ENCODE results near the gene DCAKD.
"Not testable (repeated sequence)": the region's sequence is repeated elsewhere in the genome, so short reads cannot be mapped to it uniquely, and the experiment has no call there.

The DCAKD gene

DNA sequence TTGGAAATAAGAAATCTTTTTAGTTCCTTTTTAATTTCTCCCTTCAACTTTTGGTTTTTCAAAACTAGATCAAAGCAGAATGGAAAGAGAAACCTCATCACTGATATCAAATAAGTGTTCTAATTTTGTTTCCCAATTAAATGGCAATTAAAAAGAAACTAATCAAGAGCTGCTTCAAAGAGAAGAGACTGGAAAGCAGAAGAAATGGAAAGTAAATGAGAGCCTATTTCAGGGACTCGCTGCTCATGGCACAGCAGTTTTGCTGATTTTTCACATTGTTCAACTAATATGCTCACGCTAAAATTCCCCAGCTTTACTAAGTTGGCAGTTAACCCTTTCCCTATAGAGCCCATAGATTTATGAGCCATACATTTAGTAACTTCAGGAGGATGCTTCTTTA lies 16.2 kb upstream of the DCAKD start:
- no peak overlapping the region for H3K4me3 ChIP-seq (ENCODE audit: low read depth, low read length)

DNA sequence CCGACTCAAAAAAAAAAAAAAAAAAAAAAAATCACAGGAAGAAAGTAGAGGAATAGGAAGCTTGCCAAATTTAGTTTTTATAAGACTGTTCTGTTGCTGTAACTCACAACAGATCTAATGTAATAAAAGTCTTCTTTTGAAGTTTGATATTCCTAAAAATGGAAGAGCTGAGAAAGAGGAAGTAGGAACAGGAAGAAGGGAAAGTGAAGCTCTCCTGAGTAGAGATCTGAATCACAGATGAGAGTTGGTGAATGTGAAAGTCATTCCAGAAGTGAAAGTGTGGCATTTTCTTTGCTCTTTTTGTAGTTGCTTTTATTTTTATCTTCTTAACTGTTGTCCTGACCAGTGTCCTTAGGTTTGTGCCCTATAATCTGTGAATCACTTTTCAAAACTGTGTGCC lies 11.8 kb upstream of the DCAKD start:
- H3K4me3 ChIP-seq (ENCODE audit: low read depth, low read length) = no peak overlapping the region

DNA sequence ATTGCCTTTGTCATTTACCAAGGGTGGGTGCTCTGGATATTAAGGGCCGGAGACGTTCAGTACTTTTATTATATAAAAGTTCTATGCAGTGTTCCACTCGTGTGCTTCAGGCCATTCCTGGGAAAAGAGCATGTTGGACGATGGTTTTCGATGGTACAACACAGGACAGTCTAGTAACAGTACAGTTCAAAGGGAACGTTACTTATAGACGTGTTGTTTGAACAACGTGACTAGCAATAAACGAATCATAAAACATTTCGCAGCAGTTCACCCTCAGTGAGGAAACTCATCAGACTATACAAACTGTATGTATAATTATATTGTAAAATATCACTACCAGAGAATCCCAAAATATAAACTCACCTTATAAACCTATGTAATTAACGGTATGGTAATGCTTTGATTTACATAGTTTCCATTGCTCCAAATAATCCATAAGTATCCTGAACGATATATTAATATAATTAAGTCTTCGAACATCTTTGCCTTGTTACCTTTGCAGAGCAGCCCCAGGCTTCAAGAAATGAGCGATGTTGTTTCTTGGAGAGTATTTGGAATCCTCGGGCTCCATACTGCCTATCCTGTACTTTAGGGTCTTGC lies 10.3 kb upstream of the DCAKD start:
- peak overlapping the region; percentile 96 for H3K4me3 ChIP-seq (ENCODE audit: low read depth, low read length)

DNA sequence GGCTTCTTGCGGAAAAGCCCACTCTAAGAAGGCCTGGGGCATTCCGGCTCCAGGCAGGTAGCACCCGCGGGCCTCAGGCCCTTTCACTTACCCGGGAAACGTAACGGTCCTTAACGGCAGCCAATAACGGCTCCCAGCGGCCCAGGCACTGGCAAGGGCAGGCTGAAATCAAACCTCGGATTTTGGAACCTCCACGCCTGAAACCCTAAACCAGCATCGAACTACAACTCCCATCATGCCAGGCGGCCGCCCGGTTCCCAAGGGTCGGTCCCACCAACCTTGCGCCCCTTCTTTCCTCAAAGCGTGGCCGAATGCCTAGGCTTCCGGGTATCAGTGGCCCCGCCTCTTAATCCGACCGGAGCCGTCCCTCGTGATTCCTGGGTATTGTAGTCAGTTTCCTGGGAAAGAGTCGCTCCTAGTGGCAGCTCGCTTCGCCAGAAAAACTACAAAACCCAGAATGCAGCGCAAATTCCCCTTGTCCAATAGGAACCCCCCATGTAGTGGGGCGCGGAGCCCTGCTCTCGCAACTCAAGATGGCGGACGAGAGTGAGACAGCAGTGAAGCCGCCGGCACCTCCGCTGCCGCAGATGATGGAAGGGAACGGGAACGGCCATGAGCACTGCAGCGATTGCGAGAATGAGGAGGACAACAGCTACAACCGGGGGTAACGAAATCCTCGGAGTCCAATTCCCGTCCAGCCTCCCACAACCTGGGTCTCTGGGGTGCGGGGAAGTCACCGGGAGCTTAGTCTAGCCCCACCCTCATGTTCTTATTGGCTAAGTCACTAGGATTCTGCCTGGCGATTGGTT lies 9.6 kb upstream of the DCAKD start, which contains the start of gene NMT1:
NMT1 (plus strand) TSS at position 521 of the 809 bp plus-strand sequence; CDS start at position 534, 13 bp downstream.
- H3K4me3 ChIP-seq (ENCODE audit: low read depth, low read length) = peak within 1 kb of the TSS; percentile 96

DNA sequence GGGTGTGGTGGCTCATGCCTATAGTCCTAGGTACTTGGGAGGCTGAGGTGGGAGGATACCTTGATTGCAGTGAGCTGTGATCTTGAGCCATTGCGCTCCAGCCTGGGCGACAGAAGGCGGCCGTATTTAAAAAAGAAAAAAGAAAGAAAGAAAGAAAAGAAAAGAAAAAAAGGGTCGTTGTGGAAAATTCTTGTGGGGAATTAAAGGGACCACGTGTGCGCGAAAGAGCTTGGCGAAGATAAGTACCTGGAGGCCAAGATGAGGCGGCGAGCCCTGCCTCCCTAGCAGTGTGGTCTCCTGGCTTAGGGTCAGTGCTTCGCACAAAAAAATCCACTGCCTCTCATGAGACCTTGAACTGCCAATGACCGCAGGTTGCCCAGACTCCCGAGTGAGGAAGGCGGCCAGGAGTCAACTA lies 9.0 kb upstream of the DCAKD start:
- H3K4me3 ChIP-seq (ENCODE audit: low read depth, low read length) = peak overlapping the region; percentile 71

DNA sequence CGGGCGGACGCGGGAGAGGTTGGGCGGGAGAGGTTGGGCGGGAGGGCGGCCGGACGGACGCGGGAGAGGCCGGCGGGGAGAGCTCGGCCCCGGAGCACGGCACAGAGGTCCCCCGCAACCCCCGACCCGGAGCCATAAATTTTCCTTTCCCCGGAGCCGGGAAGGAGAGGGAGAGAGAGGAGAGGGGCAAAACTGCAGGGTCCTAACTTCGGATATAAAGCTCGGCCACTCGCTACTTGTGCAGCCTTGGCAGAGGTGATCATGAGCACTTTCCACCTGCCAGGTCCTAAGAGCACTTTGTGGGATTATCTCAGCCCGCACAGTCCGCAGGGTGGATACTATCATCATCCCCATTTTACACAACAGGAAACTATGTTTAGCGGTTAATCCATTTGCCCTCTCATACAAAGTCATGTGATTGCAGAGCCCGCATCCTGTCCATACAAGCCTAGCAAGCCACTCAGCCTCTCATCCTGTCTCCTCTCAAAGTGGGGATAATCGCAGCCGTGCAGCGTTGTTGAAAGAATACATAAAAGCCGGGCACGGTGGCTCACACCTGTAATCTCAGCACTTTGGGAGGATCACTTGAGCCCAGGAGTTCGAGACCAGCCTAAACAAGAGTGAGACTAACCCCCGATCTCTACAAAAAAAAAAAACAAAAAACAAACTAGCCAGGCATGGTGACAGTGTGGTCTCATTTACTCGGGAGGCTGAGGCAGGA lies 780 bp upstream of the DCAKD start:
- H3K4me3 ChIP-seq (ENCODE audit: low read depth, low read length) = peak overlapping the region; percentile 61

DNA sequence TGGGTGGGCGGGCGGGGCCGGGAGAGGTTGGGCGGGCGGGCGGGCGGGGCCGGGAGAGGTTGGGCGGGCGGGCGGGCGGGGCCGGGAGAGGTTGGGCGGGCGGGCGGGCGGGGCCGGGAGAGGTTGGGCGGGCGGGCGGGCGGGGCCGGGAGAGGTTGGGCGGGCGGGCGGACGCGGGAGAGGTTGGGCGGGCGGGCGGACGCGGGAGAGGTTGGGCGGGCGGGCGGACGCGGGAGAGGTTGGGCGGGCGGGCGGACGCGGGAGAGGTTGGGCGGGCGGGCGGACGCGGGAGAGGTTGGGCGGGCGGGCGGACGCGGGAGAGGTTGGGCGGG lies 254 bp upstream of the DCAKD start:
- not testable (repeated sequence) for H3K4me3 ChIP-seq (ENCODE audit: low read depth, low read length)

DNA sequence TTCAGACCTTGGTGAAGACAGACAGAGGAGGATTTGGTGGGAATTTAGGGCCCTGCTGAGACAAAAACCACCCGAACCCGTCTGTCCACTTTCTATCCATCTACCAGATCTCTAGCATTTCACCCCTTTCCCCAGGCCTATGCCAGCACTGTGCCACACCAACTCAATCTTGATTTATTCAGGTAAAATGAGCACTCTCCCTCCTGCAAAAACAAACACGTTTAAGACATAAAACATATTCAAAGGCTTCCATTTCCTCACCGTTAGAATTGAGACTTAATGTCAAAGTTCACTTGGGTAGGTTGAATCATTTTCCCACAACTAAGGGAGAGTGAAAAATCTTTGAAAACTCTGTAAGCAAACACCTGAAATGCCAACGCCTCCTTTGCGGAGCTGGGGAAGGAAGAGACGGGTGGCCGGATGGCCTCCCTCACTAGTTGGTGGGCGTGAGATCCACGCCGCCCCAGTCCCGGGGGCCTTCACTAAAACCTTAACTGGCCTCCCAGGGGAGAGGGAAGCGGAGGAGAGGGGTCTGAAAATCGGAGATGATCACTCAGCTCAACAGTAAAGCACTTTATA lies 862 bp downstream of the DCAKD start:
- peak overlapping the region; percentile 86 for H3K4me3 ChIP-seq (ENCODE audit: low read depth, low read length)

DNA sequence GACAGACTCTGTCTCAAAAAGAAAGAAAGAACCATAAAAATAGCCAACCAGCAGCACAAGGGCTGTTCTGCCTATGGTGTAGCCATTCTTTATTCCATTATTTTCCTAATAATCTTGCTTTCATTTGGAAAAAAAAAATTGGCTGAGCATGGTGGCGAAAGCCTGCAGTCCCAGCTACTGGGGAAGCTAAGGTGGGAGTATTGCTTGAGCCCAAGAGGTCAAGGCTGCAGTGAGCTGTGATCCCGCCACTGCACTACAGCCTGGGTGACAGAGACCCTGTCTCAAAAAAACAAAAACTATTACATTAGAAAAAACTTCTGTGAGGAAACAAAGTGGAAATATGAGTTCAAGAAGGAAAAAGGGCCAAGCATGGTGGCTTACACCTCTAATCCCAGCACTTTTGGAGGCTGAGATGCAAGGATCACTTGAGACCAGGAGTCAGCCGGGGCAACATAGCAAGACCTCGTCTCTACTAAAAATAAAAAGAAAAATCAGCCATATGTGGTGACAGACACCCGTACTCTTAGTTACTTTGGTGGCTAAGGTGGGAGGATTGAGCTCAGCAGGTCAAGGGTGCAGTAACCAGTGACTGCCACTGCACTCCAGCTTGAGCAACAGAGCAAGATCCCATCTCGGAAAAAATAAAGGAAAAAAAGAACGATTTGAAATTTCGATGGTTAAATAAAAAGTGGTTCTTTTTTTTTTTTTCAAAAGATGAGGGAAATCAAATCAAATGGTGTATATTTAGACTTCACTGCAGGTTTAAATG lies 2.5 kb downstream of the DCAKD start:
- no peak overlapping the region for H3K4me3 ChIP-seq (ENCODE audit: low read depth, low read length)

DNA sequence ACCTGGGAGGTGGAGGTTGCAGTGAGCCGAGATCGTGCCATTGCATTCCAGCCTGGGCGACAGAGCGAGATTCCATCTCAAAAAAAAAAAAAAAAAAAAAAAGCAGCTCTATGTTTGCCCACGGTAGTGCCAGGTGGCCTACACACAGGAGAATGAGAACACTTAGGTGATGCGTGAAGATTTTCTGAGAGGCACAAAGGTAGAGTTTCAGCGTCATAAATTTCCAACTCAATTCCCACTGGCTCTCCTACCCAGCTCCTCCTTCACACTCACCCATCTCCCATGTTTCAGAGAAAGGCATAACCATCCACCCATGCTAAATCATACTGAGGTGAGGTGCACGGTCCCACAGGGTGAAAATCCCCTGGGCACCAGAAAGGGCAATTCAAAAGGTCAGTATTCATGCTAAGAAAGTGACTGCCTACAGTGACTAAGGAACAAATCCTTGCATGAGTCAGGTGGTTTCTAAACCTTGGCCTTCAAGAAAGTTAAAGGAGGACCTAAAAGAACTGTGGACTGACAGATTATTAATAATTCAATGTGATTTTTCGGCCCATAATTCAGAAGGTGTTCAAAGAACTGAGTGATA lies 4.8 kb downstream of the DCAKD start:
- H3K4me3 ChIP-seq (ENCODE audit: low read depth, low read length) = no peak overlapping the region

DNA sequence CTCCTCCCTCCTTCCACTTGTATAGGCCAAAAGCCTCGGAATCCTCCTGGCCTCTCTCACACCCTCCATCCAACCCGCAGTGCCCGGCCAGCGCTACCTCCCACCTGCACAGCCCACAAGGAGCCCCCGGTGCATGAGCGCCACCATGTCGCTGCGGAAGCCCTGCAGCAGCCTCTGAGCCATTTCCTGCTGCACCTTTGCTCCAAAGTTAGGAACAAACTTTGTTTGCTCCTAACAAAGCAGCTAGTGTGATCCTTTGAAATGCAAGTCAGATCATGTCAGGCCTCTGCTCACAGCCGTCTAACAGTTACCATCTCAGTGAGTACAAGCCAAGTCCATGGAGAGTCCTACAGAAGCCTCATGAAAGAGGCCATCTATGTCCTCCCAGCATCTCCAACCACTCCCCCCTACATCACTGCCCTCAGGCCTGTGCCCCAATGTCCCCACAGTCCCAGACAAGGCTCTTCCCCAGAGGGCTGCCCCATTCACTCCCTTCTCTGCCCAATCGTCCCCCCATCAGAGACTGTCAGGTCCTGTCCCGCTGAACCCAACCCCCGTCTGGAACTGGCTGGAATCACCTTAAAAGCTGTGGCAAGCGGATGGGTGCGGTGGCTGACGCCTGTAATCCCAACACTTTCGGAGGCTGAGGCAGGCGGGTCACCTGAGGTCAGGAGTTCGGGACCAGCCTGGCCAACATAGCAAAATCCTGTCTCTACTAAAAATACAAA lies 7.5 kb downstream of the DCAKD start:
- H3K4me3 ChIP-seq (ENCODE audit: low read depth, low read length) = no peak overlapping the region

DNA sequence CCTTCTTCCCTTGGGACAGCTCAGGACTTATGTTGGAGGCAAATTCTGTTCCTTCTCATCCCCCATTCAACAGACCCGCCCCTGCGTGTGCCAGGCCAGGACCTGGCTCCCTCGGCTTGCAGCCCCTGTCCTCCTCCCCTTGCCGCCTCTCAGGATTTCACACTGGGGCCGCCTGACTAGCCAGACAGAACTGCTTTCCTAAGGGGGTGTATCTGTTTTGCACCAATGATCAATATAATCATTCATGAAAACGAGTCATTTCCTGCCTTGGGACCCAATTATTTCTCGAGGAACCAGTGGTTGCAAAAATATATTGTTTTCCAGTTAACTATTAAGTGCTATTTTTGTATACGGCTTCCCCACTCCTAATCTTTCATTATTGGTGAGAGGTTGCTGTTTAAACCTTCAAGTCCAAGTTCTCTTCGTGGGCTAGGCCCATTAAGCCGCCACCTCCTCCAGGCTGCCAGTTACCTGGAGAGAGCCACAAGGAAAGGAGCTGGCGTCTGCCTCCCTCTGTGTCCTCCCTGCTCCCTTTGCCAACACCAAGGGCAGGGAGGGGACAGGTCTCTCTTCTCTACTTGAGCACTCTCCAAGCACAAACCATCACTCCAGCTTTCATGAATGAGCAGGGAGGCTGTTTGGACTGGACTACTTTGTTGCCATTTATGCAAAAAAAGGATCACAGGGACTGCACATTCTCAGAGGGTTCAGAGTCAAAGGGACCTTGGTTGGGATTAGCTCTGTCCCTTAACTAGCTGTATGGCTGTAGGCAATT lies 8.9 kb downstream of the DCAKD start:
- H3K4me3 ChIP-seq (ENCODE audit: low read depth, low read length) = no peak overlapping the region

DNA sequence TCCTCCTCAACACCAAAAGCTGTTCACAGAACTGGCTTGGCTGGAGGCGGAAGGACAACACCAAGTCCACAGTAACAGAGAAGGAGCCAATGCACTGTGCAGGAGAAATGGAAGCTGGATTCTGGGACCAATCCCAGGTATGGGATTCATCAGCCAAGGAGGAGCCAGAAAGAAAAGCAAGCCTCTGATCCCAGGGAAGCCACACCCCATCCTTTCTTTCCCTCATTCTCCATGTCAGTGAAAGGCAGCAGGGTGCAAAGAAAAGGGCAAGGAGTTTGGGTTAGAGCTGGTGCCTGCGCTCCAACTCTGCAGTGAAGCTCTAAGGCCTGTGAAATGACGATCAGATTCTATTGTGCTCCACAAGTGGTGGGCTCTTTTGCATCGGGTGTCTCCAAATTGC lies 11.0 kb downstream of the DCAKD start:
- H3K4me3 ChIP-seq (ENCODE audit: low read depth, low read length) = no peak overlapping the region

DNA sequence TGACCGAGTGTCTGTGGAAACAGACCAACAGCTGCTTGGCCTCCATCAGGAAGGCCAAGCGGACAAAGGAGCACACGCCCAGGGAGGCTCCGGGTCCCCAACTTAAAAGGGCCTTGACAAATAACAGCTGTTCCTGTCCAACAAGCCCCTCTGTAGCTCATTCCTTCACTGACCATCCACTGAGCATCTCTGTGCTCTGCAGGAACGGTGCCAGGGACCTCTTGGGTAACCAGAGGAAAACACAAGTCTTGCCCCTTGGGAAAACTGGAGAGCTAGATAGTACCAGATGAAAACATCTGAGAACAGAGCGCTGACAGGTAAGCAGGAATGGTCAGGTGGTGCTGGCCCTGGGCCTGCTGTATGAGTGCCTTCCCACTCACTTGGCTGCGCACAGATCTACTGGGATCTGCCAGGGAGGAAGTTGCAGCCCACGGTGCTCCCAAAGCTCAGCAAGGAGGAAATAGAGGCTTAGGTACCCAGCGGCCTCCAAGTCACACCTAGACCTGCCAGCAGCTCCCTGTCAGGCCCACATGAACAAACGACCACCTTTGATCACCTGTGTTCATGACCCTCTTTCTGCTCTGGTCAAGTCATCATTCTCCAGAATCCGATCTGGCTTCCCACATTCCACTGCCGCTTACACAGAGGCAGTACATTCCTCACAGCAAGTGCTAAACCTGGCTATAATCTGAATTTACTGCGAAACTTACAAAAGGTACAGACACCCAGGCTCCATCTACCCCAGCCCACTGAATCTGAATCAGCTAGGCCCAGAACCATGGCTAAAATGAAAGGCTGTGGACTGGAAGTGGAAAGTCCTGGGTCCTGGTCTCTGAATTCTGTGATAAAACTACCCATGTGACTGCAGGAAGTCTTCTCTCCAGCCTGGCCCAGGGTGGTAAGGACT lies 12.5 kb downstream of the DCAKD start:
- H3K4me3 ChIP-seq (ENCODE audit: low read depth, low read length) = no peak overlapping the region

DNA sequence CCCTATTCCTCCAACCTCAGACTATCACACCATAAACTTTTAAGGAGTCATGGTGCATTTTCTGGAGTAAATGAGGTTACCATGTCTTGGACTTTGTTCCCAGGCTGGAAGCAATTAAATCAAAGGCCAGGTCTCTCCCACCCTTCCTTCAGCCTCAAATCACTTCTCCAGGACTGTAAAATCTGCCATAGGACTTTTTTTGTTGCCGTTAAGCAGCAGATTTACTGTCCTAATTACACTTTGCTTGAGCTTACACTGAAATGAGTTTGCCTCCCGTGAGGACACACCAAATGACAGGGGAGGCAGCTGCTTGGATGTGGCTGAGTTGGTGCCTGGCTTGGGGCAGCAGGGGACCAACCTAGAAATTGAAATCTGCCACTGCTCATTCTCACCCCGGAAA lies 14.7 kb downstream of the DCAKD start:
- no peak overlapping the region for H3K4me3 ChIP-seq (ENCODE audit: low read depth, low read length)

DNA sequence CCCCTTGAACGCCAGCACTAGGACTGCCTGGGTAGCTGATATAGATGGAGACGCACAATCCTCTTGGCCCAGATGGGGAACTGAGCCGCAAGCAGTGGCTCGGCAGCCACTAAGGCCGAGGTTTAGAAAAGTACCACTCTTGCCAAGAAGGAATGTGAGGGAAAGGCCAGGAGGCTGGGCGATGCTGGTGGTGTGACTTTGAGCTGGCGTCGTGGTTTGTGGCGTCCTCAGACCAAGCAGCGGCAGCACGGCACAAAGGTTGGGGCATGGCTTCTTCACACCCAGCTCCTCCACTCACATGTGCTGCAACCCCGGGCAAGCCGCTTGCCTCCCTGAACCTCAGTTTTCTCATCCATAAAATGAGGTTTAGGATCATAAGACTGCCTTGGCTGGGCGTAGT lies 15.6 kb downstream of the DCAKD start:
- H3K4me3 ChIP-seq (ENCODE audit: low read depth, low read length) = no peak overlapping the region

DNA sequence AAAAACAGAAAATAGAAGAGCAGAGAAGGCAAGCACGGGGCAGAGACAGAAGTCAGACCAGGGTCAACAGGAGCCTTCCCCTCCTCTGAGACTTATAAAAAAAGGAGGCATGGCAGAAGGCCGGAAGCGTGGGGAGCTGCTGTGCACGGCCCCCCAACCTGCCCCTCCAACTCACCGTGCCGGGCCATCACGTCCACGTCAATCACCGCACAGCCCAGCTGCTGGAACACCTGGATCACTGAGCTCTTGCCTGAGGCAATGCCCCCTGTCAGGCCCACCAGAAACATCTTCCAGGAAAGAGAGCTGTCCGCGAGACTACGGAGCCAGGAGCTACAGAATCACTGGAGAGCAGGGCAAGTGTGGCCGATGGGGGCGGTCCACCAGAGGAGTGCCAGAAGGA lies 16.8 kb downstream of the DCAKD start:
- H3K4me3 ChIP-seq (ENCODE audit: low read depth, low read length) = no peak overlapping the region

DNA sequence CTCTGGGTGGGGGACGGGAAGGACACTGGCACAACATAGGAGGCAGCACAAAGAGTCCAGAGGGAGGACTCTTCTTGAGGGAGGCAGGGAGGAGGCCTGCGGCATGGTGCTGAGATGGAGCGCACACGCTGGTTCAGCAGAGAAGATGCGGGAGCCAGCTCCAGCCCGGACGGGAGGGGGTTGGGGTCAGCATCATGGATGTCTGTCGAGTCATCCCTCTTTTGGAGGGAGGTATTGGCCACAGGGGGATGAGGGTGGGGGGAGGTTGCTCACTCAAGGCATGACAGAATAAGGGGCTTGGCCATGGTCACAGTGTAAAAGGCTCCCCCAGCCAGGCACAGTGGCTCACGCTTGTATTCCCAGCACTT lies 19.3 kb downstream of the DCAKD start:
- no peak overlapping the region for H3K4me3 ChIP-seq (ENCODE audit: low read depth, low read length)

Data from iPS-11a (cell line).